Stimulated activated CD8-positive, alpha-beta memory T cell treated with anti-CD3 and anti-CD28 coated beads, Interleukin-15, amount 100 ng/mL, for 4 hours (primary cell): ENCODE measurements around the gene KANSL1.

ENCODE experiments used
- DNase-seq, 2 donors: peaks; one replicate each; pipeline ENCODE4 v3.0.0-alpha.2; 2020; ENCODE audit warnings: low read depth in 2 of 2

Gene KANSL1

GRCh38 chr17:45983614-45984310, 209.5 kb downstream of the KANSL1 start:
- no peak for DNase-seq

GRCh38 chr17:45982791-45983613, 210.2 kb downstream of the KANSL1 start:
- no peak for DNase-seq

GRCh38 chr17:45981306-45981705, 211.9 kb downstream of the KANSL1 start:
- no peak for DNase-seq

- no peak for DNase-seq
Measured at GRCh38 chr17:45980855-45981254, 212.4 kb downstream of the KANSL1 start.
